MM.1S (cell line): ENCODE results near the gene TRIM3.

Experiments used
- DNase-seq: peaks from one replicate; pipeline ENCODE4 v3.0.0-alpha.2; 2015
- H2AFZ ChIP-seq: fragments of 300-600 bp; sonication (generic); 2 replicates; pipeline ENCODE4 v1.6.0; 2016; ENCODE audit warnings: antibody characterized with exemption, low read length
- H3F3A ChIP-seq: fragments of 300-600 bp; sonication (generic); 2 replicates; pipeline ENCODE4 v1.6.1; 2016; ENCODE audit warnings: mild to moderate bottlenecking, antibody characterized with exemption, low read length, moderate library complexity, mixed read lengths; ENCODE audit not compliant: insufficient read depth
- H3K27ac ChIP-seq: fragments of 300-600 bp; sonication (generic); 2 replicates; pipeline ENCODE4 v1.5.1; 2016; ENCODE audit warnings: mild to moderate bottlenecking, low read length
- H3K27me3 ChIP-seq: fragments of 300-600 bp; sonication (generic); replicated peaks from 2 replicates; pipeline ENCODE4 v1.6.0; 2016; ENCODE audit warnings: low read length; ENCODE audit not compliant: insufficient read depth
- H3K36me3 ChIP-seq: fragments of 300-600 bp; sonication (generic); replicated peaks from 2 replicates; pipeline ENCODE4 v1.6.1; 2016; ENCODE audit warnings: mild to moderate bottlenecking, low read length, mixed read lengths; ENCODE audit not compliant: insufficient read depth
- H3K4me1 ChIP-seq: fragments of 300-600 bp; sonication (generic); 2 replicates; pipeline ENCODE4 v1.6.1; 2016; ENCODE audit warnings: low read length, mixed read lengths
- H3K4me2 ChIP-seq: fragments of 300-600 bp; sonication (generic); 2 replicates; pipeline ENCODE4 v1.6.0; 2016; ENCODE audit warnings: low read depth, low read length
- H3K4me3 ChIP-seq: fragments of 300-600 bp; sonication (generic); 2 replicates; pipeline ENCODE4 v1.5.1; 2016; ENCODE audit warnings: low read length, mixed read lengths
- H3K79me2 ChIP-seq: fragments of 300-600 bp; sonication (generic); 2 replicates; pipeline ENCODE4 v1.6.1; 2016; ENCODE audit warnings: mixed run types, low read length, mixed read lengths
- H3K9ac ChIP-seq: fragments of 300-600 bp; sonication (generic); 2 replicates; pipeline ENCODE4 v1.6.1; 2016; ENCODE audit warnings: low read length, mixed read lengths
- H3K9me2 ChIP-seq: fragments of 300-600 bp; sonication (generic); replicated peaks from 2 replicates; pipeline ENCODE4 v1.6.1; 2016; ENCODE audit warnings: mild to moderate bottlenecking, low read length, mixed read lengths; ENCODE audit not compliant: insufficient read depth
- H3K9me3 ChIP-seq: fragments of 300-600 bp; sonication (generic); replicated peaks from 2 replicates; pipeline ENCODE4 v1.6.1; 2016; ENCODE audit warnings: mild to moderate bottlenecking, low read length, mixed read lengths; ENCODE audit not compliant: insufficient read depth
- H4K20me1 ChIP-seq: fragments of 300-600 bp; sonication (generic); 2 replicates; pipeline ENCODE4 v1.6.1; 2016; ENCODE audit warnings: mild to moderate bottlenecking, low read length, moderate library complexity, mixed read lengths; ENCODE audit not compliant: insufficient read depth
- EZH2 ChIP-seq: fragments of 300-600 bp; sonication (generic); optimal IDR thresholded peaks from 2 replicates; pipeline ENCODE3; 2017; ENCODE audit warnings: low read depth, mild to moderate bottlenecking, antibody characterized with exemption, low read length, mixed read lengths
- EZH2phosphoT487 ChIP-seq: fragments of 300-600 bp; sonication (generic); IDR thresholded peaks from 2 replicates; pipeline ENCODE4 v1.6.1; 2018; ENCODE audit warnings: antibody characterized with exemption, low read length
- TF ChIP-seq, protein P1 (sequence below): fragments of 300-600 bp; sonication (generic); IDR thresholded peaks from 2 replicates; pipeline ENCODE4 v1.5.1; 2016; ENCODE audit warnings: antibody characterized with exemption, low read length, mixed read lengths

The TRIM3 gene

DNA sequence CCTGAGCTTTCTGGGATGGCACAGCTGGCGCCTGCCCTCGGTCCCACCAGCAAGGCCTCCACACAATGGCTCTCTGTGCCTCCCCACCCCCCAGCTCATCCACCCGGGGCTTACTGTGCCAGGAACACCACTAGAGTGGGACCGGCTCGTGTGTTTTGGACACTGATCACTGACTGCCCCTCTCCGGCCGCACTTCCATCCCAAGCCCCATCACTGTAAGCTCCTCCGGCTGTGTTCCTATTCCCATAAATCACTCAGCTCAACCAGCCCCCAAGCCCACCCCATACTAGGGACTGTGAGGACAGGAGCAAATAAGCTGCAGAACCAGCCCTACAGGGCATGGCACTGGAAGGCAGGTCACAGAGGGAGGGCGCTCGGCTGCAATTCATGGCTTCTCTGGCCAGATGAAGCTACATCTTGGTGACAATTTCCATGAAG, 62.1 kb downstream of the TRIM3 start:
- no peaks in the 10 kb centered on the region for H3K36me3 ChIP-seq
- H3K9ac ChIP-seq = no peak overlapping the region
- DNase-seq = no peak
- TF ChIP-seq EZH2phosphoT487 (no peak), EZH2 (no peak)
- TF ChIP-seq, protein P1, sequence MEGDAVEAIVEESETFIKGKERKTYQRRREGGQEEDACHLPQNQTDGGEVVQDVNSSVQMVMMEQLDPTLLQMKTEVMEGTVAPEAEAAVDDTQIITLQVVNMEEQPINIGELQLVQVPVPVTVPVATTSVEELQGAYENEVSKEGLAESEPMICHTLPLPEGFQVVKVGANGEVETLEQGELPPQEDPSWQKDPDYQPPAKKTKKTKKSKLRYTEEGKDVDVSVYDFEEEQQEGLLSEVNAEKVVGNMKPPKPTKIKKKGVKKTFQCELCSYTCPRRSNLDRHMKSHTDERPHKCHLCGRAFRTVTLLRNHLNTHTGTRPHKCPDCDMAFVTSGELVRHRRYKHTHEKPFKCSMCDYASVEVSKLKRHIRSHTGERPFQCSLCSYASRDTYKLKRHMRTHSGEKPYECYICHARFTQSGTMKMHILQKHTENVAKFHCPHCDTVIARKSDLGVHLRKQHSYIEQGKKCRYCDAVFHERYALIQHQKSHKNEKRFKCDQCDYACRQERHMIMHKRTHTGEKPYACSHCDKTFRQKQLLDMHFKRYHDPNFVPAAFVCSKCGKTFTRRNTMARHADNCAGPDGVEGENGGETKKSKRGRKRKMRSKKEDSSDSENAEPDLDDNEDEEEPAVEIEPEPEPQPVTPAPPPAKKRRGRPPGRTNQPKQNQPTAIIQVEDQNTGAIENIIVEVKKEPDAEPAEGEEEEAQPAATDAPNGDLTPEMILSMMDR = no peak
- H2AFZ ChIP-seq = no peak overlapping the region
- 0 out of 2 replicates have a peak, but pooled peaks cover 6% of the 10 kb centered on the region for H3K4me1 ChIP-seq
- no peak overlapping the region for H3K4me3 ChIP-seq
- no peak overlapping the region for H3K4me2 ChIP-seq
- no peaks in the 10 kb centered on the region for H3K9me2 ChIP-seq
- H3K9me3 ChIP-seq = no peaks in the 10 kb centered on the region
- no peaks in the 10 kb centered on the region for H3F3A ChIP-seq
- H3K27me3 ChIP-seq = no peaks in the 10 kb centered on the region
- H3K79me2 ChIP-seq = no peaks in the 10 kb centered on the region
- no peaks in the 10 kb centered on the region for H4K20me1 ChIP-seq
- H3K27ac ChIP-seq = no peak overlapping the region

DNA sequence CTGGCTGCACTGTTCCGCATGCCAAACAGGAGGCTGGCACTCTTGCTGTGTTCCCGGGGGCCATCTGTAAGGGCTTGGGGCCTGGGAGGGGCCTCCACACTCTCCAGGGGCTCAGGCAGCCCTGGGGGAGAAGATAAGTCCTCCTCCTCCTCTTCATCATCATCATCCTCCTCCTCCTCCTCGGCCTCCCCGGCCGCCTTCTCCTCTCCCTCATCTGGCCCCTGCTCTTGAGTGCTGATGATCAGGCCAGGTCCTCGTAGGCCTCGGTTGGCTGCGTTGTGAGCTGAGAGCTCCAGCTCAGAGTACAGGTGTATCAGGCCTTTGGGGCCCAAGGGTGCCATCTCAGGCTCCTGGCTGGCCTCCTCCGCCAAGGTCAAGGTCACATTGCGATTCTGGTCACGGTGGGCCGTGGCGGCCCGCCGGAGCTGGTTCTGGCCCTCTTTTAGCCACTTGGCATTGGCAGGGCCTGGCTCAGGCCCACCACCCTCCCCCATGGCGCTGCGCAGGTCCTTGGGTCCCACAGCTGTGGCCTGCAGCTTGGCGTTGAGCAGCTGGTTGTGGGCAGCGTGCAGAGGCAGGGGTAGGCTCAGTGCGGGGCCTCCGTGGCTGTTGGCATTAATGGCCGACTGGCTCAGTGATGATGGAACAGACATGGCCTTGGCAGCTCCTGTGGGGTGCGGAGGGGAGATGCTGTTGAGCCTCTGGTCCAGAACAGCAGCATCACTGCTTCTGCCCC, 62.9 kb downstream of the TRIM3 start:
- no peak for DNase-seq
- Histone ChIP-seq H3K27me3 (no peaks in the 10 kb centered on the region), H3K4me3 (no peak overlapping the region), H3K79me2 (no peaks in the 10 kb centered on the region), H3K9me3 (no peaks in the 10 kb centered on the region), H3F3A (no peaks in the 10 kb centered on the region), H2AFZ (no peak overlapping the region), H3K4me2 (no peak overlapping the region), H4K20me1 (no peaks in the 10 kb centered on the region), H3K4me1 (0 out of 2 replicates have a peak, but pooled peaks cover 6% of the 10 kb centered on the region), H3K9ac (no peak overlapping the region), H3K27ac (no peak overlapping the region), H3K36me3 (no peaks in the 10 kb centered on the region), H3K9me2 (no peaks in the 10 kb centered on the region)
- no peak for TF ChIP-seq EZH2
- TF ChIP-seq, protein P1 = no peak
- no peak for TF ChIP-seq EZH2phosphoT487

DNA sequence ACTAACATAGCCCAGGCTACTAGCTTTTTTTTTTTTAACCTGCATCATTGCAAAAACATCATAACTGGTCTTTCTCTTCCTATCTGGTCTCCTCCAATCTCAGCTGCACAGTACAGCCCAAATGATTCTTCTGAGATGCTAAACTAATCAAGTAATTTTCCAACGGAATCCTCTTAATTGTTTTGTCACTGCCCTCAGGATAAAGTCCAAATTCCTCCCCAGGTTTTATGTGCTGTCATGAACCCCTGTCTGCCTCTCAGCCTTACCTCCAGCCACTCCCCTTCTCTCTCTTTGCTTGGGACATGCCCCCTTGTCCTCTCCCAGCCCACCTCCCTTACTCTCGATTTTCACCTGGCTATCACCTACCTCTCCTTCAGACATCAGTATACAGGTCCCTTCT, 67.4 kb downstream of the TRIM3 start:
- no peak for TF ChIP-seq EZH2
- TF ChIP-seq, protein P1 = no peak
- TF ChIP-seq EZH2phosphoT487 = no peak
- H3K27me3 ChIP-seq = no peaks in the 10 kb centered on the region

More for the DNA sequence above, 67.4 kb downstream of the TRIM3 start:
- no peak overlapping the region for H3K9ac ChIP-seq
- no peaks in the 10 kb centered on the region for H4K20me1 ChIP-seq
- H3K4me3 ChIP-seq = no peak overlapping the region
- no peak overlapping the region for H3K27ac ChIP-seq
- no peaks in the 10 kb centered on the region for H3F3A ChIP-seq
- peaks cover 9% of the 10 kb centered on the region for H3K4me1 ChIP-seq
- H3K79me2 ChIP-seq = no peaks in the 10 kb centered on the region
- H3K4me2 ChIP-seq = no peak overlapping the region
- no peaks in the 10 kb centered on the region for H3K9me2 ChIP-seq
- DNase-seq = no peak
- H2AFZ ChIP-seq = no peak overlapping the region
- H3K36me3 ChIP-seq = no peaks in the 10 kb centered on the region
- no peaks in the 10 kb centered on the region for H3K9me3 ChIP-seq
